Adrenal gland (tissue), 5 donors: Measurements from ENCODE around the gene TTLL10.

Source experiments
- CTCF ChIP-seq, 6 experiments: fragments of 450-650 bp in 4 of 6; fragments of 200-600 bp in 2 of 6; sonication (generic) in 1 of 6; IDR thresholded peaks; 1 replicate in 5 of 6; 2 replicates in 1 of 6; pipeline versions ENCODE4 v1.5.1 to v1.8.0; 2016 to 2021; ENCODE audit warnings: antibody characterized with exemption in 6 of 6, mild to moderate bottlenecking in 2 of 6, moderate library complexity in 1 of 6
- POLR2A ChIP-seq, 2 donors: fragments of 450-650 bp; IDR thresholded peaks; one replicate each; pipeline ENCODE4 v1.6.1; 2017; ENCODE audit warnings: antibody characterized with exemption in 2 of 2, mild to moderate bottlenecking in 2 of 2, moderate library complexity in 1 of 2
- donor health status: DM: no; HTN: no; CAD: no.

GRCh38 chr1:1160281-1160930, 13.3 kb upstream of the TTLL10 start:
- TF ChIP-seq CTCF (IDR thresholded peaks at IDR 0.05) (no peak), POLR2A (IDR thresholded peaks at IDR 0.05) (no peak)
